Erythroblast (primary cell): ENCODE results near the gene EXOSC6.
"Not testable (repeated sequence)": the region's sequence is repeated elsewhere in the genome, so short reads cannot be mapped to it uniquely, and the experiment has no call there.

Experiments used
- GATA1 ChIP-seq: IDR thresholded peaks from 2 replicates; pipeline ENCODE4 v1.6.1; 2011; ENCODE audit warnings: low read depth, mild to moderate bottlenecking, control low read depth, low read length, moderate library complexity
- POLR2A ChIP-seq: IDR thresholded peaks from 2 replicates; pipeline ENCODE4 v1.6.1; 2011; ENCODE audit warnings: mild to moderate bottlenecking, low read length

- not testable (repeated sequence) for TF ChIP-seq POLR2A, GATA1
Observed at GRCh38 chr16:70223971-70224513, 27.7 kb downstream of the EXOSC6 start.
